Calu3 (cell line): ENCODE measurements around the gene BFSP2. TPM values are rescaled to one million over a fixed set of nuclear protein-coding genes. Genes with fewer than 3 reads are reported as not detected.

Experiments
- BruUV-seq: library from RNA; stranded (reverse); fragments of 400-500 nt; replicated peaks from 2 replicates; lab custom pipeline; 2021; lab: Mats Ljungman, UMichigan
- CTCF ChIA-PET: fragments of 300-600 bp; sonication (Branson Sonifier 250); formaldehyde crosslinking; loops from one replicate; lab custom pipeline; 2022; ENCODE audit warnings: antibody characterized with exemption; lab: Charles Lee
- DNase-seq: peaks from one replicate; pipeline ENCODE4 v3.0.0; 2022
- H3K27ac Mint-ChIP-seq: one replicate; pipeline ENCODE4 v1.8.0; 2022; ENCODE audit warnings: mixed read lengths; ENCODE audit not compliant: unreplicated experiment
- H3K27me3 Mint-ChIP-seq: one replicate; pipeline ENCODE4 v1.8.0; 2022; ENCODE audit warnings: mixed read lengths; ENCODE audit not compliant: unreplicated experiment
- H3K36me3 Mint-ChIP-seq: one replicate; pipeline ENCODE4 v1.8.0; 2022; ENCODE audit warnings: mild to moderate bottlenecking, moderate library complexity, mixed read lengths; ENCODE audit not compliant: insufficient read depth, unreplicated experiment
- H3K4me1 Mint-ChIP-seq: one replicate; pipeline ENCODE4 v1.8.0; 2022; ENCODE audit warnings: mild to moderate bottlenecking, low read depth, mixed read lengths; ENCODE audit not compliant: unreplicated experiment
- H3K4me3 Mint-ChIP-seq: one replicate; pipeline ENCODE4 v1.8.0; 2022; ENCODE audit warnings: mild to moderate bottlenecking, low read depth, moderate library complexity, mixed read lengths; ENCODE audit not compliant: unreplicated experiment
- H3K9me3 Mint-ChIP-seq: one replicate; pipeline ENCODE4 v1.8.0; 2022; ENCODE audit warnings: low read depth, mixed read lengths; ENCODE audit not compliant: unreplicated experiment
- CTCF ChIP-seq: fragments of 200-600 bp; IDR thresholded peaks from one replicate; pipeline ENCODE4 v1.8.0; 2022; ENCODE audit warnings: antibody characterized with exemption; ENCODE audit not compliant: unreplicated experiment
- intact Hi-C: fragments of 100-400 bp; cut with micrococcal nuclease; formaldehyde crosslinking; loops from one replicate; pipeline ENCODE4 v1.10.0; 2022; ENCODE audit not compliant: unreplicated experiment
- total RNA-seq: library from RNA; stranded (reverse); gene quantifications from 2 replicates; pipeline ENCODE4 v1.2.3, GENCODE V29; 2022

BFSP2 gene
- total RNA-seq, 1 experiment from 2014 or later: not detected

GRCh38 chr3:133489466-133490085, 89.7 kb downstream of the BFSP2 start:
- peaks cover 19% of the 10 kb centered on the region for H3K4me1 Mint-ChIP-seq
- H3K27me3 Mint-ChIP-seq: no peaks in the 10 kb centered on the region
- TF ChIP-seq CTCF: no peak
- H3K27ac Mint-ChIP-seq: no peak overlapping the region
- no peak for DNase-seq
- no TSS peak for BruUV-seq
- H3K36me3 Mint-ChIP-seq: no peaks in the 10 kb centered on the region
- peaks cover 3% of the 10 kb centered on the region for H3K9me3 Mint-ChIP-seq
- CTCF ChIA-PET: interaction anchor here (0.7 to 2.5 kb wide), 7 partner anchors 8 to 89 kb away, joined by 3 to 14 read pairs (median 5); no protein-coding TSS in a partner anchor
- intact Hi-C loops: loop anchor here (2.0 kb wide), 1 partner anchor 31 kb away; no protein-coding TSS in a partner anchor
- H3K4me3 Mint-ChIP-seq: no peak overlapping the region

GRCh38 chr3:133490468-133491351, 90.9 kb downstream of the BFSP2 start:
- DNase-seq: no peak
- no peak overlapping the region for H3K27ac Mint-ChIP-seq
- H3K4me1 Mint-ChIP-seq: peaks cover 19% of the 10 kb centered on the region
- no TSS peak for BruUV-seq
- CTCF ChIA-PET: interaction anchor here (2.5 kb wide), 1 partner anchor 11 kb away, joined by 13 read pairs; no protein-coding TSS in a partner anchor
- H3K4me3 Mint-ChIP-seq: no peak overlapping the region
- H3K9me3 Mint-ChIP-seq: peaks cover 3% of the 10 kb centered on the region
- no peak for TF ChIP-seq CTCF
- no peaks in the 10 kb centered on the region for H3K27me3 Mint-ChIP-seq
- intact Hi-C loops: no loop called here
- H3K36me3 Mint-ChIP-seq: no peaks in the 10 kb centered on the region

- no TSS peak for BruUV-seq
- Mint-ChIP-seq H3K36me3 (no peaks in the 10 kb centered on the region), H3K4me1 (peaks cover 19% of the 10 kb centered on the region), H3K9me3 (peaks cover 3% of the 10 kb centered on the region), H3K27ac (no peak overlapping the region), H3K4me3 (no peak overlapping the region), H3K27me3 (no peaks in the 10 kb centered on the region)
- DNase-seq: no peak
- intact Hi-C loops: no loop called here
- CTCF ChIA-PET: no interaction called here
- no peak for TF ChIP-seq CTCF
These were observed 91.7 kb downstream of the BFSP2 start for GRCh38 chr3:133491481-133492059.

GRCh38 chr3:133492159-133492741, 92.4 kb downstream of the BFSP2 start:
- Mint-ChIP-seq H3K27me3 (no peaks in the 10 kb centered on the region), H3K4me1 (peaks cover 19% of the 10 kb centered on the region), H3K27ac (no peak overlapping the region), H3K4me3 (no peak overlapping the region), H3K36me3 (no peaks in the 10 kb centered on the region), H3K9me3 (no peaks in the 10 kb centered on the region)
- no peak for DNase-seq
- CTCF ChIA-PET: no interaction called here
- intact Hi-C loops: no loop called here
- BruUV-seq: no TSS peak
- no peak for TF ChIP-seq CTCF
